Hepatocyte (in vitro differentiated cells): ENCODE measurements around the gene RBM48. TPM values are rescaled to one million over a fixed set of nuclear protein-coding genes. Genes with fewer than 3 reads are reported as not detected.

Experiments
- DNase-seq: peaks from one replicate; pipeline ENCODE4 v3.0.0-alpha.2; 2016; ENCODE audit warnings: low spot score
- H2AFZ ChIP-seq: fragments of 200-600 bp; sonication (generic); 2 replicates; pipeline ENCODE4 v1.6.0; 2016; ENCODE audit warnings: antibody characterized with exemption, mild to moderate bottlenecking
- H3K27ac ChIP-seq: fragments of 200-600 bp; sonication (generic); 2 replicates; pipeline ENCODE4 v1.5.1; 2016; ENCODE audit warnings: mild to moderate bottlenecking
- H3K27me3 ChIP-seq: fragments of 200-600 bp; sonication (generic); 2 replicates; pipeline ENCODE4 v1.6.1; 2016
- H3K36me3 ChIP-seq: fragments of 200-600 bp; sonication (generic); replicated peaks from 2 replicates; pipeline ENCODE4 v1.5.1; 2016; ENCODE audit warnings: low read depth; ENCODE audit not compliant: insufficient read depth
- H3K4me1 ChIP-seq: fragments of 200-600 bp; sonication (generic); 2 replicates; pipeline ENCODE4 v1.5.1; 2016; ENCODE audit warnings: mild to moderate bottlenecking, moderate library complexity; ENCODE audit not compliant: insufficient read depth
- H3K4me2 ChIP-seq: fragments of 200-600 bp; sonication (generic); 2 replicates; pipeline ENCODE4 v1.6.0; 2016
- H3K4me3 ChIP-seq: fragments of 200-600 bp; sonication (generic); 2 replicates; pipeline ENCODE4 v1.5.1; 2016; ENCODE audit warnings: mild to moderate bottlenecking
- H3K79me2 ChIP-seq: fragments of 200-600 bp; sonication (generic); 2 replicates; pipeline ENCODE4 v1.6.0; 2017; ENCODE audit warnings: mild to moderate bottlenecking
- H3K9me2 ChIP-seq: fragments of 200-600 bp; sonication (generic); replicated peaks from 2 replicates; pipeline ENCODE4 v1.6.0; 2017; ENCODE audit warnings: mild to moderate bottlenecking; ENCODE audit not compliant: insufficient read depth
- H3K9me3 ChIP-seq: fragments of 200-600 bp; sonication (generic); 2 replicates; pipeline ENCODE4 v1.5.1; 2016; ENCODE audit warnings: low read depth, mild to moderate bottlenecking
- H4K20me1 ChIP-seq: fragments of 200-600 bp; sonication (generic); 2 replicates; pipeline ENCODE4 v1.6.0; 2016; ENCODE audit warnings: mild to moderate bottlenecking; ENCODE audit not compliant: insufficient read depth, poor library complexity, severe bottlenecking
- EZH2 ChIP-seq: fragments of 200-600 bp; sonication (generic); IDR thresholded peaks from 2 replicates; pipeline ENCODE4 v1.6.1; 2016; ENCODE audit warnings: antibody characterized with exemption, mild to moderate bottlenecking, borderline replicate concordance
- EZH2phosphoT487 ChIP-seq: fragments of 200-600 bp; sonication (generic); IDR thresholded peaks from one replicate; pipeline ENCODE4 v1.6.1; 2018; ENCODE audit warnings: antibody characterized with exemption, mild to moderate bottlenecking, low read depth, moderate library complexity; ENCODE audit not compliant: unreplicated experiment, severe bottlenecking
- WGBS: methylation state at CpG from one replicate; pipeline ENCODE4 v1.1.6; 2016; ENCODE audit warnings: low lambda C conversion rate; ENCODE audit errors: missing lambda C conversion rate; 5-methylcytosine and 5-hydroxymethylcytosine counted together
- polyA plus RNA-seq: library from polyadenylated mRNA; unstranded; fragments of >200 nt; fragmentation: Nextera tagmentation; extraction: Ambion mirVana; gene quantifications from 2 replicates; pipeline ENCODE4 v1.2.1, GENCODE V29; 2016
- total RNA-seq: library from RNA; depleted of rRNA; stranded (reverse); fragments of >200 nt; gene quantifications from 2 replicates; pipeline ENCODE4 v1.2.3, GENCODE V29; 2014
- TF ChIP-seq, protein P1 (sequence below): fragments of 200-600 bp; sonication (generic); IDR thresholded peaks from 2 replicates; pipeline ENCODE4 v1.5.1; 2016; ENCODE audit warnings: antibody characterized with exemption, mild to moderate bottlenecking; ENCODE audit not compliant: poor library complexity

The RBM48 gene
- total and polyA plus RNA-seq, 2 experiments from 2014 or later, result 8.4 to 15.7 TPM

DNA sequence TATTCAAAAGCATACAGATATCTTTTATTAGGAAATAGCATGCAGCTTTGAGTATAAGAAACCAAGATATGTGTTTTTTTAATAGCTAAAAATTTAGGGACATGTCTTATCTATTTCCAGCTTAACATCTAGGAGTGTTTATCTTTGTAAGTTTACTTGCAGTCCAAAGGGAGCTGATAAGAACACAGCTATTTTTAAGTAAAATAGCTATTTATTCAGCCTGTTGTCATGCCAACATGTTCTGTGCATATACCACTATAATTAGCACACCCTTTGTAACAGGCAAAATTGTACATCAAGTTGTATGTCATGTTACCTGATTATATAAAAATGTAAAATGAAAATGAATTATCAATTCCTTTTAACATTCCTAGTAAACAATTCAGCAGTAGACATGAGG, 32.0 kb downstream of the RBM48 start:
- H3K27ac ChIP-seq, result no peak overlapping the region
- no peaks in the 10 kb centered on the region for H3K36me3 ChIP-seq
- no peak for DNase-seq
- no peaks in the 10 kb centered on the region for H3K4me1 ChIP-seq
- TF ChIP-seq, protein P1, sequence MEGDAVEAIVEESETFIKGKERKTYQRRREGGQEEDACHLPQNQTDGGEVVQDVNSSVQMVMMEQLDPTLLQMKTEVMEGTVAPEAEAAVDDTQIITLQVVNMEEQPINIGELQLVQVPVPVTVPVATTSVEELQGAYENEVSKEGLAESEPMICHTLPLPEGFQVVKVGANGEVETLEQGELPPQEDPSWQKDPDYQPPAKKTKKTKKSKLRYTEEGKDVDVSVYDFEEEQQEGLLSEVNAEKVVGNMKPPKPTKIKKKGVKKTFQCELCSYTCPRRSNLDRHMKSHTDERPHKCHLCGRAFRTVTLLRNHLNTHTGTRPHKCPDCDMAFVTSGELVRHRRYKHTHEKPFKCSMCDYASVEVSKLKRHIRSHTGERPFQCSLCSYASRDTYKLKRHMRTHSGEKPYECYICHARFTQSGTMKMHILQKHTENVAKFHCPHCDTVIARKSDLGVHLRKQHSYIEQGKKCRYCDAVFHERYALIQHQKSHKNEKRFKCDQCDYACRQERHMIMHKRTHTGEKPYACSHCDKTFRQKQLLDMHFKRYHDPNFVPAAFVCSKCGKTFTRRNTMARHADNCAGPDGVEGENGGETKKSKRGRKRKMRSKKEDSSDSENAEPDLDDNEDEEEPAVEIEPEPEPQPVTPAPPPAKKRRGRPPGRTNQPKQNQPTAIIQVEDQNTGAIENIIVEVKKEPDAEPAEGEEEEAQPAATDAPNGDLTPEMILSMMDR, result no peak
- TF ChIP-seq EZH2phosphoT487, result no peak
- TF ChIP-seq EZH2, result no peak
- no peak overlapping the region for H2AFZ ChIP-seq
- no peak overlapping the region for H3K4me3 ChIP-seq
- H3K9me3 ChIP-seq, result no peaks in the 10 kb centered on the region
- no peak overlapping the region for H3K4me2 ChIP-seq
- H3K9me2 ChIP-seq, result no peaks in the 10 kb centered on the region
- no peaks in the 10 kb centered on the region for H3K79me2 ChIP-seq
- no peaks in the 10 kb centered on the region for H4K20me1 ChIP-seq
- H3K27me3 ChIP-seq, result no peaks in the 10 kb centered on the region

DNA sequence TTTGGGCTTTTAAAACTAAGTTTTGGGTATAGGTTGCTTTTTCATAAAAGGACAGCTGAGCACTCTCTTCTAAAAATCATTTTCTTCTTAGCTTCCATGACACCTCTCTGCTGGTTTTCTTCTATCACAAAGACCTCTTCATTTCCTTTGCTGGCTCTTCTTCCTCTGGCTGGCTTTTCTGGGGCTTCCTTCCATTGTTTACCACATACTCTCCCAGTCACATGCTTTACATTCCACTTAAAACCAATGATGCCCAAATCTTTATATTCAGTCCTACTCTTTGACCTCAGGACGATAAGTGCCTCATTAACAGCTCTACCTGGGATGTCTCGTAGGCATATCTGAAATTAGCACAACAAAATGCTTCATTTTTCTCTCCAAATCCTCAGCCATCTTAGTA, 34.8 kb downstream of the RBM48 start:
- no peaks in the 10 kb centered on the region for H3K9me2 ChIP-seq
- WGBS, result 94% methylated on average over 2 of the region's 2 CpGs
- H3K4me1 ChIP-seq, result no peaks in the 10 kb centered on the region
- DNase-seq, result no peak
- H3K4me2 ChIP-seq, result no peak overlapping the region
- no peak overlapping the region for H3K27ac ChIP-seq
- no peaks in the 10 kb centered on the region for H3K27me3 ChIP-seq
- no peak overlapping the region for H2AFZ ChIP-seq
- no peaks in the 10 kb centered on the region for H3K9me3 ChIP-seq
- TF ChIP-seq EZH2phosphoT487 (no peak), EZH2 (no peak)
- TF ChIP-seq, protein P1, result no peak
- H4K20me1 ChIP-seq, result no peaks in the 10 kb centered on the region
- H3K79me2 ChIP-seq, result no peaks in the 10 kb centered on the region
- no peak overlapping the region for H3K4me3 ChIP-seq
- H3K36me3 ChIP-seq, result no peaks in the 10 kb centered on the region

GRCh38 chr7:92567460-92567859, 38.9 kb downstream of the RBM48 start:
- TF ChIP-seq EZH2 (no peak), EZH2phosphoT487 (no peak)
- TF ChIP-seq, protein P1, result no peak
- no peak for DNase-seq

DNA sequence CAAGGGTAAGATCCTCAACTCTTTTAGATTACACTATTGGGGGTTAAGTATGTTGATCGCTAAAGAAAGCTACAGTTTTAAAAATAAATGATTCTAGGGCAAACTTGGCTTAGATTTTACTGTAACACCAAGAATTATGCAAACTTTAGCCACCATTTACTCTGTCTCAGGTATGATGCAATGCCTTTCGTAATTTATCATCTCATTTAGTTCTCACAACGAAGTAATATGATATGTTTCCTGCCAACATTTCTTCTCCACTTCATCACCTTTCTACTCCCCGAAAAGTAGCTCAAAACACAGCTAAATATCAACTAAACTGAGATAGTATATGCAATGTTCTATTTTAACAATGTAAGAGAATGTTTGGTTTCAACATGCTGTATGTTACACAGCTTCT, 40.5 kb downstream of the RBM48 start:
- no peaks in the 10 kb centered on the region for H3K27me3 ChIP-seq
- WGBS, result 89% methylated on average over 4 of the region's 4 CpGs
- no peaks in the 10 kb centered on the region for H3K9me2 ChIP-seq
- no peak overlapping the region for H3K27ac ChIP-seq
- H2AFZ ChIP-seq, result no peak overlapping the region
- H3K36me3 ChIP-seq, result no peaks in the 10 kb centered on the region
- peaks cover 3% of the 10 kb centered on the region for H3K79me2 ChIP-seq
- DNase-seq, result no peak
- H3K4me1 ChIP-seq, result no peaks in the 10 kb centered on the region
- H3K4me3 ChIP-seq, result no peak overlapping the region
- no peaks in the 10 kb centered on the region for H3K9me3 ChIP-seq
- TF ChIP-seq EZH2phosphoT487, result no peak
- TF ChIP-seq EZH2, result no peak
- TF ChIP-seq, protein P1, result no peak
- H3K4me2 ChIP-seq, result no peak overlapping the region
- no peaks in the 10 kb centered on the region for H4K20me1 ChIP-seq

More at GRCh38 chr7:92567460-92567859, 38.9 kb downstream of the RBM48 start:
- Histone ChIP-seq H3K27me3 (no peaks in the 10 kb centered on the region), H4K20me1 (no peaks in the 10 kb centered on the region), H3K4me1 (no peaks in the 10 kb centered on the region), H3K9me2 (no peaks in the 10 kb centered on the region), H2AFZ (no peak overlapping the region), H3K36me3 (no peaks in the 10 kb centered on the region), H3K27ac (no peak overlapping the region), H3K4me3 (no peak overlapping the region), H3K9me3 (no peaks in the 10 kb centered on the region), H3K79me2 (no peaks in the 10 kb centered on the region), H3K4me2 (no peak overlapping the region)
- 97% methylated on average over 6 of the region's 6 CpGs for WGBS
